AG09319 (cell line): ENCODE data around the gene GLI2.
A peak's percentile ranks its signal among the peaks of the same experiment; 100 is the strongest.

Experiments
- DNase-seq: peaks from one replicate; pipeline ENCODE4 v3.0.0-alpha.2; 2010; ENCODE audit warnings: low read depth; ENCODE audit errors: extremely low read depth
- CTCF ChIP-seq: IDR thresholded peaks from 2 replicates; pipeline ENCODE4 v1.5.1; 2011; ENCODE audit warnings: low read depth, mild to moderate bottlenecking, inconsistent platforms, low read length, moderate library complexity

The GLI2 gene

GRCh38 chr2:120775801-120776589, 40.3 kb downstream of the GLI2 start:
- no peak for DNase-seq
- TF ChIP-seq CTCF, result no peak

GRCh38 chr2:120776649-120777048, 41.0 kb downstream of the GLI2 start:
- DNase-seq, result no peak
- TF ChIP-seq CTCF, result no peak

- TF ChIP-seq CTCF, result no peak
- no peak for DNase-seq
Measured at GRCh38 chr2:120777170-120777751, 41.6 kb downstream of the GLI2 start.

GRCh38 chr2:120777787-120778186, 42.1 kb downstream of the GLI2 start:
- no peak for DNase-seq
- TF ChIP-seq CTCF, result no peak

GRCh38 chr2:120778244-120778643, 42.6 kb downstream of the GLI2 start:
- DNase-seq, result no peak
- TF ChIP-seq CTCF, result no peak

- no peak for DNase-seq
- TF ChIP-seq CTCF, result peak; percentile 33
Measured at GRCh38 chr2:120779781-120780283, 44.2 kb downstream of the GLI2 start.

- no peak for TF ChIP-seq CTCF
- no peak for DNase-seq
Measured at GRCh38 chr2:120780402-120780801, 44.7 kb downstream of the GLI2 start.
